Nephron progenitor cell (in vitro differentiated cells): ENCODE measurements around the gene AKAP7.
"Not testable (repeated sequence)": the region's sequence is repeated elsewhere in the genome, so short reads cannot be mapped to it uniquely, and the experiment has no call there.

Experiments used
- DNase-seq: peaks from one replicate; pipeline ENCODE4 v3.0.0; 2021
- H3K27ac Mint-ChIP-seq: 2 replicates; pipeline ENCODE4 v1.8.0; 2021; ENCODE audit warnings: mild to moderate bottlenecking, moderate library complexity, mixed read lengths
- H3K27me3 Mint-ChIP-seq: 2 replicates; pipeline ENCODE4 v1.8.0; 2021; ENCODE audit warnings: mild to moderate bottlenecking, low read depth, mixed read lengths; ENCODE audit not compliant: poor library complexity
- H3K36me3 Mint-ChIP-seq: 2 replicates; pipeline ENCODE4 v1.8.0; 2021; ENCODE audit warnings: low read depth, mixed read lengths
- H3K4me1 Mint-ChIP-seq: 2 replicates; pipeline ENCODE4 v1.8.0; 2021; ENCODE audit warnings: mixed read lengths
- H3K4me3 Mint-ChIP-seq: 2 replicates; pipeline ENCODE4 v1.8.0; 2021; ENCODE audit warnings: mild to moderate bottlenecking, moderate library complexity, mixed read lengths
- H3K9me3 Mint-ChIP-seq: 2 replicates; pipeline ENCODE4 v1.8.0; 2021; ENCODE audit warnings: mild to moderate bottlenecking, moderate library complexity, mixed read lengths
- CTCF ChIP-seq: fragments of 200-600 bp; sonication (generic); IDR thresholded peaks from 2 replicates; pipeline ENCODE4 v1.5.0; 2021; ENCODE audit warnings: antibody characterized with exemption

AKAP7 gene

GRCh38 chr6:131255911-131256310 is 120.6 kb downstream of the AKAP7 start:
- peaks cover 11% of the 10 kb centered on the region for H3K36me3 Mint-ChIP-seq
- H3K27ac Mint-ChIP-seq: peak overlapping the region; percentile 80
- H3K27me3 Mint-ChIP-seq: no peaks in the 10 kb centered on the region
- no peak for TF ChIP-seq CTCF
- H3K4me3 Mint-ChIP-seq: no peak overlapping the region
- H3K9me3 Mint-ChIP-seq: peaks cover 16% of the 10 kb centered on the region
- H3K4me1 Mint-ChIP-seq: peaks cover 62% of the 10 kb centered on the region
- DNase-seq: no peak

- Mint-ChIP-seq H3K4me3 (no peak overlapping the region), H3K9me3 (peaks cover 22% of the 10 kb centered on the region), H3K36me3 (peaks cover 17% of the 10 kb centered on the region), H3K27ac (peak overlapping the region; percentile 90), H3K4me1 (peaks cover 51% of the 10 kb centered on the region), H3K27me3 (no peaks in the 10 kb centered on the region)
- TF ChIP-seq CTCF: no peak
- DNase-seq: no peak
These were observed 121.8 kb downstream of the AKAP7 start for GRCh38 chr6:131257104-131257503.

- H3K27ac Mint-ChIP-seq: peak overlapping the region; percentile 90
- no peak overlapping the region for H3K4me3 Mint-ChIP-seq
- peaks cover 22% of the 10 kb centered on the region for H3K9me3 Mint-ChIP-seq
- peaks cover 17% of the 10 kb centered on the region for H3K36me3 Mint-ChIP-seq
- H3K4me1 Mint-ChIP-seq: peaks cover 41% of the 10 kb centered on the region
- DNase-seq: no peak
- no peak for TF ChIP-seq CTCF
- no peaks in the 10 kb centered on the region for H3K27me3 Mint-ChIP-seq
These were observed 122.9 kb downstream of the AKAP7 start for GRCh38 chr6:131258010-131258652.

GRCh38 chr6:131258816-131259476 is 123.7 kb downstream of the AKAP7 start:
- H3K4me3 Mint-ChIP-seq: peak overlapping the region; percentile 9
- peaks cover 22% of the 10 kb centered on the region for H3K9me3 Mint-ChIP-seq
- DNase-seq: peak; percentile 18
- peaks cover 41% of the 10 kb centered on the region for H3K4me1 Mint-ChIP-seq
- H3K36me3 Mint-ChIP-seq: peaks cover 17% of the 10 kb centered on the region
- peak overlapping the region; percentile 90 for H3K27ac Mint-ChIP-seq
- no peak for TF ChIP-seq CTCF
- H3K27me3 Mint-ChIP-seq: peaks cover 3% of the 10 kb centered on the region

GRCh38 chr6:131260960-131261359 is 125.7 kb downstream of the AKAP7 start:
- peaks cover 17% of the 10 kb centered on the region for H3K36me3 Mint-ChIP-seq
- peaks cover 29% of the 10 kb centered on the region for H3K4me1 Mint-ChIP-seq
- DNase-seq, H3K27me3 Mint-ChIP-seq, H3K27ac Mint-ChIP-seq, H3K4me3 Mint-ChIP-seq: not testable (repeated sequence)
- peaks cover 22% of the 10 kb centered on the region for H3K9me3 Mint-ChIP-seq

- TF ChIP-seq CTCF: no peak
These were observed 126.8 kb downstream of the AKAP7 start for GRCh38 chr6:131262060-131262459.

More at GRCh38 chr6:131262060-131262459, 126.8 kb downstream of the AKAP7 start:
- Mint-ChIP-seq H3K36me3 (peaks cover 17% of the 10 kb centered on the region), H3K27me3 (peaks cover 3% of the 10 kb centered on the region), H3K9me3 (peaks cover 22% of the 10 kb centered on the region), H3K4me1 (peaks cover 25% of the 10 kb centered on the region), H3K27ac (no peak overlapping the region), H3K4me3 (no peak overlapping the region)
- no peak for DNase-seq
